ENCODE data around the gene PLEKHA5. TPM values are rescaled to one million over a fixed set of nuclear protein-coding genes. Genes with fewer than 3 reads are reported as not detected.

PLEKHA5 gene
- total and polyA plus RNA-seq, 2 of the 4 experiments (the other 2 are of a cell fraction), result 5.3 to 12.2 TPM

DNA sequence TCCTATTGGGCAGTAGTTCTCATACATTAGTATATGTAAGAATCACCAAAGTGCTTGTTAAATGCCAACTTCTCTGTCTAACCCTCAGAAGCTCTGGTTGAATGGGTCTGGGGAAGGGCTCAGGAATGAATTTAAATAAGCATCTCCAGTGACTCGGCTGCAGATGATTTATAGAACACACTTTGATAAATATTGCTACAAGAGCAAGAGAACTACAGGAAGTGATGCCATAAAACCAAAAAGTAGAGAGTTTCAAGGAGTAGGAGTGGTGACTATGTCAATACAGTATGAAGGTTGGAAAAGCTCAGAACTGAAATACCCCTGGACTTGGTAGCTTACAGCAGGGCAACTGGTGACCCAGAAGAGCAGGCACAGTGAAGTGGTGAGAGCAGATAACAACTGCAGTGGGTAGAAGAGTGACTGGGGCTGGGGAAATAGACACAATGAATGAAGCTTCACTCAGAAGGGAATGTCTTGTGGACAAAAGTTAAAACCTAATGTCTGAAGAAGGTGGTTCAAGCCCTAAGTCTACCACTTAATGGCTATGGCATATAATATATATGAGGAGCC lies 8.0 kb upstream of the PLEKHA5 start:
- BruUV-seq (replicated peaks), result no TSS peak

More for the DNA sequence above, 8.0 kb upstream of the PLEKHA5 start:
- Histone ChIP-seq H3K9me3 (ENCODE audit: control insufficient read depth, insufficient read depth, low read length) (peaks cover 2% of the 10 kb centered on the region; the same call in 1 of the 2 replicates), H3K18ac (ENCODE audit: low read depth, low read length) (peak overlapping the region; percentile 42; the same call in 1 of the 2 replicates), H2BK120ac (ENCODE audit: low read depth, low read length) (no peak overlapping the region), H4K8ac (ENCODE audit: low read depth in 2 of 2, low read length in 2 of 2) (no peak overlapping the region; a peak in 1 of 4 replicates), H2AFZ (replicated peaks; ENCODE audit: low read length, poor library complexity) (no peak overlapping the region), H2BK20ac (ENCODE audit: low read depth, low read length) (0 out of 2 replicates have a peak overlapping the region, but pooled peaks have one; percentile 14), H4K20me1 (ENCODE audit: insufficient read depth, low read length) (no peaks in the 10 kb centered on the region), H3K27me3 (ENCODE audit: control insufficient read depth, insufficient read depth, low read length) (no peaks in the 10 kb centered on the region), H3K36me3 (ENCODE audit: control insufficient read depth, insufficient read depth, low read length) (no peaks in the 10 kb centered on the region), H2AK9ac (replicated peaks; ENCODE audit: low read depth, low read length, poor library complexity) (no peak overlapping the region), H3K4me1 (ENCODE audit: control insufficient read depth, insufficient read depth, low read length) (peaks cover 2% of the 10 kb centered on the region), H4K91ac (ENCODE audit: insufficient read depth, low read depth, low read length) (peak overlapping the region; percentile 39; the same call in 1 of the 2 replicates), H3K23ac (ENCODE audit: low read depth, low read length) (peak overlapping the region; percentile 4; the same call in 1 of the 2 replicates), H3K9me1 (ENCODE audit: insufficient read depth, low read length) (no peaks in the 10 kb centered on the region), H3K56ac (ENCODE audit: extremely low read depth, insufficient read depth, low read length) (no peak overlapping the region; the same call in 1 of the 2 replicates), H3K4me2 (ENCODE audit: low read depth, low read length) (no peak overlapping the region), H2BK15ac (ENCODE audit: low read depth, low read length) (no peak overlapping the region; the same call in 2 of the 3 replicates), H3K79me1 (ENCODE audit: low read depth in 1 of 2, low read length in 2 of 2) (no peaks in the 10 kb centered on the region), H3K4ac (ENCODE audit: low read depth, low read length) (no peak overlapping the region; the same call in 1 of the 2 replicates), H3K4me3 (ENCODE audit: insufficient read depth, low read depth, low read length) (no peak overlapping the region), H3K27ac (ENCODE audit: insufficient read depth, low read length) (no peak overlapping the region), H2AK5ac (ENCODE audit: low read depth, low read length) (no peak overlapping the region), H3K9ac (ENCODE audit: low read depth, low read length) (no peak overlapping the region), H2BK5ac (ENCODE audit: low read depth, low read length, poor library complexity, severe bottlenecking) (no peak overlapping the region), H4K5ac (ENCODE audit: low read depth, low read length) (peak overlapping the region; percentile 20; the same call in 1 of the 2 replicates), H3K14ac (replicated peaks; ENCODE audit: low read depth, low read length) (0 out of 2 replicates have a peak overlapping the region, but pooled peaks have one; percentile 38)
- ChIA-PET CTCF (no interaction called here), POLR2A (ENCODE audit: unreplicated experiment) (no interaction called here)
- WGBS, 2 experiments (ENCODE audit: extremely low coverage in 2 of 2, insufficient read length in 1 of 2), result no CpG with 5 or more reads among the region's 1 CpG
- dilution Hi-C loops (cut with HindIII; ENCODE audit: low sequenced_read_pairs, unreplicated experiment) (no loop called here), in situ Hi-C loops (cut with MboI; ENCODE audit: low sequenced_read_pairs) (no loop called here), intact Hi-C loops (cut with micrococcal nuclease) (no loop called here)
- ATAC-seq (ENCODE audit: low read depth), result peak; percentile 65
- peak; percentile 45 for DNase-seq
- TF ChIP-seq MAZ (IDR thresholded peaks at IDR 0.05; ENCODE audit: borderline replicate concordance, low read depth, low read length) (no peak), MAFK (IDR thresholded peaks at IDR 0.05; ENCODE audit: low read depth, low read length) (no peak)

Data from IMR-90 (cell line).